ENCODE measurements around the gene HIF1AN.
"Not testable (repeated sequence)": the region's sequence is repeated elsewhere in the genome, so short reads cannot be mapped to it uniquely, and the experiment has no call there.

The HIF1AN gene

GRCh38 chr10:100567249-100567648, 31.5 kb downstream of the HIF1AN start:
- DNase-seq (ENCODE audit: low read depth) = no peak

- DNase-seq (ENCODE audit: low read depth) = no peak
These were observed 32.1 kb downstream of the HIF1AN start for GRCh38 chr10:100567826-100568225.

- DNase-seq (ENCODE audit: low read depth) = no peak
These were observed 33.2 kb downstream of the HIF1AN start for GRCh38 chr10:100568912-100569311.

- DNase-seq (ENCODE audit: low read depth) = no peak
These were observed 34.1 kb downstream of the HIF1AN start for GRCh38 chr10:100569687-100570481.

- no peak for DNase-seq (ENCODE audit: low read depth)
These were observed 34.8 kb downstream of the HIF1AN start for GRCh38 chr10:100570506-100570905.

GRCh38 chr10:100571084-100571856, 35.5 kb downstream of the HIF1AN start:
- no peak for DNase-seq (ENCODE audit: low read depth)

GRCh38 chr10:100575146-100575545, 39.4 kb downstream of the HIF1AN start:
- DNase-seq (ENCODE audit: low read depth) = not testable (repeated sequence)

GRCh38 chr10:100575585-100576281, 40.0 kb downstream of the HIF1AN start:
- no peak for DNase-seq (ENCODE audit: low read depth)

GRCh38 chr10:100576282-100576635, 40.5 kb downstream of the HIF1AN start:
- DNase-seq (ENCODE audit: low read depth) = no peak

GRCh38 chr10:100579261-100580090, 43.7 kb downstream of the HIF1AN start:
- no peak for DNase-seq (ENCODE audit: low read depth)

- DNase-seq (ENCODE audit: low read depth) = no peak
These were observed 51.2 kb downstream of the HIF1AN start for GRCh38 chr10:100586959-100587358.

- no peak for DNase-seq (ENCODE audit: low read depth)
These were observed 62.4 kb downstream of the HIF1AN start for GRCh38 chr10:100598166-100598565.

- no peak for DNase-seq (ENCODE audit: low read depth)
These were observed 64.5 kb downstream of the HIF1AN start for GRCh38 chr10:100600218-100600617.

GRCh38 chr10:100607439-100607838, 71.7 kb downstream of the HIF1AN start:
- no peak for DNase-seq (ENCODE audit: low read depth)

All from activated T-helper 9 cell treated with anti-CD3 and anti-CD28 coated beads, Interleukin-2, amount 50 U/mL, for 16 hours (primary cell).